NCI-H69 (cell line): ENCODE measurements around the gene MAN1B1.
"Not testable (repeated sequence)": the region's sequence is repeated elsewhere in the genome, so short reads cannot be mapped to it uniquely, and the experiment has no call there.

Experiments used
- DNase-seq: peaks from one replicate; lab custom pipeline; 2025; lab: John Stamatoyannopoulos, UW

Gene MAN1B1

DNA sequence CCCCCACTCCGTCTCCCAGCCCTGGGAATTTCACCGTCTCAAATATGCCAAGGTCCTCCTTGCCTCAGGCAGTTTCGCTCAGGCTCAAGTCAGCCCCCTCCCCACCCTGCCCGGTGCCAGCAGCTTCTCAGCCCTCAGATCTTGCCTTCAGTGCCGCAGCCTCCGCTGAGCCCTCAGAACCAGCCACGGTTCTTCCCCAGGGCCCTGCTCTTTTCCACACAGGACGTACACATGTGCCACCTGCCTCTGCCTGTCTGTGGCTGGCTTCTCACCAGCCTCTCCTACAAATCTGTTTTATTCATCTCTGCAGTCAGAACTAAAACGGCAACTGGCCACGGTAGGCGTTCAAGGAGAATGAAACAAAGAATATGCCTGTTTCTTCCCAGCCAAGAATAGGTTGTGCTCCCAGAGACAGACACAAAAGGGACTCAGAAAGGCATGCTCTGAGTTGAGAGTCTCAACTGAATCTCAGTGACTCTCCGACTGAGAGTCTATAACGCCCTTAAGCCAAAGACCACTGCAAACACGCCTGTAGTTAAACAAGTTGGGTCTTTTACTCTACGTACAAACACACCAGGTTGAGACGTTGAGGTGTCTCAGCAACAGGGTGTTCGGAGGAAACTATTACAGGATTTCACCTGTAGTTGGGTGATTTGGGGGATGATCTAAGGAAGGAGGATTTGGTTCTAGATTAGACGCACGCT, 41.5 kb downstream of the MAN1B1 start:
- no peak for DNase-seq

DNA sequence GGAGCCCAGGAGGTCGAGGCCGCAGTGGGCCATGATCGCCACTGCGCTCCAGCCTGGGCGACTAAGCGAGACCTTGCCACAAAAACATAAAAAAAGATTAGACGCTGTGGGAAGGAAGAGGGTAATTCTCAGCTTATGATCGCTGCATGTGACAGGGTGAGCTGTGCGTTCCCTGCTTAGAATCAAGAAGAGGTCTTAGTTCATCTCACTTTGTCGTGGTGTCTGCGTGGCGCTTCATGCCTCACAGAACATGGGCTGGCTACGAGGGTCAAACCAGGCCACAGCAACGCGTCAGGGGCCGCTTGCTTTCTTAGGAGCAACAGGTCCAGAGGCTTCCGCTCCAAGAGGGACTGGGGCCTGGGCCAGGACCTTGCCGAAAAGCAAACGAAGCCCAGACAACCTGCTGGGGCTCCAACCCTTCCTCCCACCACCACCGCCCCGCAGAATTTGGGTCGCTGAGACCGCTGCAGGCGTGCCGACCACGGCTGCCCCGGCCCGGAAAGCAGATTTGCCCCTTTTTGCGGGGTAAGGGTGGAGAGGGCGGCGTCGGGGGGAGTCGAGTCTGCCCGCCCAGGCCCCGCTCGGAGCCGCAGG, 42.2 kb downstream of the MAN1B1 start:
- peak; percentile 37 for DNase-seq

DNA sequence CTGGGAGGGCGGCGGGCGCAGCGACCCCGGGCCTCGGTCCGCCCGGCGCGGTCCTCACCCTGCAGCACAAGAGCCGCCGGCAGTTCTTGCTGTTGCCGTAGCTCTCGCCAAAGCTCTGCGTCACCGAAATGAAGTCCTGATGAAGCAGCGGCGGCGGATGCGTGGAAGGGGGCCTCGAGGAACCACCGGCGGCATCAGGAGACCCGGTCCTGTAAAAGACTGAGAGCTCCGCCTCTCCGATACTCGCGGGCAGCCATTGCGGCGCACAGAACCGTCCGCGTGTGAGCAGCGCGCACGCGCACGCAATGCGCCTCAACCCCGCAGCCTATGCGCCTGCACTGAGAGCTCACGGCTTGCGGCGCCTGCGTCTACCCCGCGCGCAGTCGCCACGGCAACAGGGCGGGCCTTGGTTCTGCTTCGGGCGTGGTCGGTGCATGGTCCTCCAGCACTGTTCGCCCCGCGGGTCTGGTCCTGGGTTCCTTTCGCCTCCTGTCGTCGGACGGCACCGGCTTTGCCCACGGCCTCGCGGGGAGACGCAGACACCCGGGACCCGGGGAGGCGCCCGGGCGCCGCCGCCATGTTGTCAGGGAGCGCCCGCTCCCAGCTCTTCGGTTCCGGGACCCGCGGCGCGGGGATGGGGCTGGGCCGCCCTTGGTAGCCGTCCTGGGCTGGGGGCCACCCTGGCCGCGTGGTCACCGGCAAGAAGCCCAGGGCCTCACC, 42.8 kb downstream of the MAN1B1 start:
- DNase-seq = peak; percentile 97

DNA sequence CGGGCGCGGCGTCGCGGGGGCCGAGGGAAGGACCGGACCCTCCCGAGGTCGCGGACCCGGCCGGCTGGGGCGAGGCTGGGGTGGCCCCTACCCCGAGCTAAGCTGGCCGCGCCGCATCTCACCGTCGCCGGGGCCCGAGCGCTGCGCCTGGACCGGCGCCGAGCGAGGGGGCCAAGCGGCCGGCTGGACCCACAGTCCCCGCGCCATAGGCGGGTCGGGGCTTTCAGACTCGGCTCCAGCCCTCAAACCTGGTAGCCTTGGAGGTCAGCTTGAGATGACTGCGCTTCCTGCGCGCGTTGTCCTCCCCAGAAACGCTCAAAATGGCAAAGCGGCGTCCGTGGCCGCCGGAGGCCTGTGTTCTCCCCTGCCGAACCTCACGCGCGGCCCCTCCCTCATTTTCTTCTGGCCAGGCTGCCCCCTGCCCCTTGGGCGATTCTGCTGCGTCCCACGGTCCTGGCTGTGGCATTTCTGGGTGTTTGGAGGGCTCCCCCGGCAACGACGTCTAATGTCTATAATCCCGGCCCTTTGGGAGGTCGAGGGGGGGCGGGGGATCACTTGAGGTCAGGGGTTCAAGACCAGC, 43.5 kb downstream of the MAN1B1 start:
- peak; percentile 59 for DNase-seq

DNA sequence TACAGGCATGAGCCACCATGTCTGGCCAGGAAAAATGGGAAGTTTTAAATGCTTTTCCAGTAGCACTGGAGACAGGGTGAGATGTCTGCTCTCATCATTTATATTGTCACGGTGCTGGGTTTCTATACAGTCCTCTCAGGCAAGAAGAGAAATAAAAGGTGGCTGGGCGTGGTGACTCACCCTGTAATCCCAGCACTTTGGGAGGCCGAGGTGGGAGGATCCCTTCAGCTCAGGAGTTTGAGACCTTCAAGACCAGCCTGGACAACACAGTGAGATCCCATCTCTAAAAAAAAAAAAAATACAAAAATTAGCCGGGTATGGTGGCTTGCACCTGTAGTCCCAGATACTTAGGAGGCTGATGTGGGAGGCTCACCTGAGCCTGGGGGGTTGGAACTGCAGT, 47.4 kb downstream of the MAN1B1 start:
- DNase-seq = no peak

DNA sequence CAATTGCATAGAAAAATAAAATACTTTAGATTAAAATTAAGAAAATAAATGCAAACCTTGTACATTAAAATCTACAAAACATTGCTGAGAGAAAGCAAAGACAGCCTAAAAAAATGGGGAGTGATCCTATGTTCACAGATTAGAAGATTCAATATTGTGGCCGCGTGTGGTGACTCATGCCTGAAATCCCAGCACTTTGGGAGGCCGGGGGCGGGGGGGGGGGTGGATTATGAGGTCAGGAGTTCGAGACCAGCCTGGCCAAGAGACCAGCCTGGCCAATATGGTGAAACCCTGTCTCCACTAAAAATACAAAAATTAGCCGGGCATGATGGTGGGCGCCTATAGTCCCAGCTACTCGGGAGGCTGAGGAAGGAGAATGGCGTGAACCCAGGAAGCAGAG, 48.4 kb downstream of the MAN1B1 start:
- DNase-seq = not testable (repeated sequence)

DNA sequence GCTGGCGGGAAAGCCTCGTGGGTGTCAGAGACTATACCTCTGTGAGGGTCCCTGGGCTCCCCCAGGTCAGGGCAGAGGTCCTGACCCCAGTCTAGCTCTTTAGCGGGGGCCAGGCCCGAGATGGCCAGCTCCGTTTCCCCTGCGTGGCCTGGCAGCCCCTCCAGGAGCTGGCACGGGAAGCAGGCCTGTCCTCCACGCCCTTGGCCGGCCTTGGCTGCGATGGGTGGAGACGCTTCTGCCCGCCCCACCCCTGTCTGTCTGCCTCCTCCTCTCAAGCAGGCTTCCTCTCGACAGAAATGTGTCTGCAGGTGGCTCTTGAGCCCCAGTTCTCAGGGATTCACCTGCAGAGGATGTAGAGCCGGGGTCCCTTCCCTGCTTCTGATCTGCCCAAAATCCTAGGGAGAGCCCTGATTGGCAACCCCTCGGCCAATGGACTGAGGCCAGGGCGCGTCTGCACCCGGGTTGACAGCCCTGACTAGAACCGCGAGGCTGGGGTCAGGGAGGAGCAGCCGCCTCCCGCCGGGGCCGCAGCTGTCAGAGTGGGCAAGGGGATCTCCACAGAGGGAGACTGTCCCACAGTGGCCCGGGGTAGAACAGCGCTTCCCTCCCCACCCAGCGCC, 49.6 kb downstream of the MAN1B1 start:
- peak; percentile 79 for DNase-seq

DNA sequence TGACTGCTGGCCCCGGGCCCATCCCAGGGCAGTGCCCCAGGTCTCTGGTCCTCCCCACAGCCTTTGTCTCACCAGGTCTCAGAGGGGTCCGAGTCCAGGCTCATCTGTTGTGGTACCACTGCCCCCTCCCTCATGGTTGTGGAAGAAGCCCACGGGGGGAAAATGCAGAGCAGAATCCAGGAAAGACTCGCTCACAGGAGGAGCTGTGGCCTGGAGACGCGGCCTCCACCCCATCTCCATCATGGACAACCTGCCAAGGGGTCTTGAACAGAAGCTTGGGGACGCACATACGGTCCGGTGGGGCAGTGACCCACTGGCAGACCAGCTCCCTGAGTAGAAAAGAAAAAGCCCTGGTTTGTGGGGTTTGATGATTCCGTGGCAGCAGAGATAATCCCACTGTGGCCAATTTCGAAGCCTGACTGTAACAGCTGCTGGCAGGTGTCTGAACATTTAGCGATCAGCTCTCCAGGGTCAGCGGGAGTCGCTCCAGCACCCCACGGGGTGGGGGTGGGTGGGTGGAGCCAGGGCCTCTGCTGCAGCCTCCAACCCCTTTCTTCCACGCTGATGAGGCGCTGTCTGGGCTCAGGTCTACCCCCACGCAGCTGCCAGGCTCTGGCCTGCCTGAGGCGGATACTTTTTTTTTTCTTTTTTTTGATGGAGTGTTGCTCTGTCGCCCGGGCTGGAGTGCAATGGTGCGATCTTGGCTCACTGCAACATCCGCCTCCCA, 50.3 kb downstream of the MAN1B1 start:
- peak; percentile 85 for DNase-seq

DNA sequence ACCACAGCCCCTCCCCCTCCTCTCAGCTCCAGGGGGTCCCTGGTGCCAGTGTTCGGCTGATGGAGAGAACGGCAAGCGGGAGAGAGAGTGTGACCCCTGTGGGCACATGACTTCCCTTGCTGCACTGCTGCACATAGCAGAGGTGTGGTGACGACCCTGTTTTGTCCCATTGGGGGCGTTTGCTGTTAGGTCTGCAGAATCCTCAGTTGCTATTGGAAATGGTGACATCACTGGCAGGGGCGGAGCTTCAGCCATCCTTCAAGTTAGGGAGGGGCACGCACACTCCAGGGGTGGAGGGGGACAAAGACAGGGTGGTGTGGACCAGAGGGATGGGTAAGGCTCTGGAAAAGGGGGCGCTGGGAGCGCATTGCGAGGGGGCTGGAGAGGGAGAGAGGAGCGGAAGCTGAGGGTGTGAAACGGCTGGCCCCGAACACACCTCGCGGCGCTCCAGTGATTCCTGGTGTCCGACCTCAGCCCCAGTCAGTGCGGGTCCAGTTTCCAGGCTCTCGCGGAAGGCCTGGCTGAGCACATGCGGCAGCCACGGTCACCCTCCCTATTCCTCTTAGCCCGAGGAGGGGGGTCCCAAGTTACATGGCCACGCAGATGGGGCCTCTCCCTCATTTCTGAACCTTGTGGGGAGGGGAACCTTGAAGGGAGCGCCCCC, 51.4 kb downstream of the MAN1B1 start:
- peak; percentile 80 for DNase-seq

DNA sequence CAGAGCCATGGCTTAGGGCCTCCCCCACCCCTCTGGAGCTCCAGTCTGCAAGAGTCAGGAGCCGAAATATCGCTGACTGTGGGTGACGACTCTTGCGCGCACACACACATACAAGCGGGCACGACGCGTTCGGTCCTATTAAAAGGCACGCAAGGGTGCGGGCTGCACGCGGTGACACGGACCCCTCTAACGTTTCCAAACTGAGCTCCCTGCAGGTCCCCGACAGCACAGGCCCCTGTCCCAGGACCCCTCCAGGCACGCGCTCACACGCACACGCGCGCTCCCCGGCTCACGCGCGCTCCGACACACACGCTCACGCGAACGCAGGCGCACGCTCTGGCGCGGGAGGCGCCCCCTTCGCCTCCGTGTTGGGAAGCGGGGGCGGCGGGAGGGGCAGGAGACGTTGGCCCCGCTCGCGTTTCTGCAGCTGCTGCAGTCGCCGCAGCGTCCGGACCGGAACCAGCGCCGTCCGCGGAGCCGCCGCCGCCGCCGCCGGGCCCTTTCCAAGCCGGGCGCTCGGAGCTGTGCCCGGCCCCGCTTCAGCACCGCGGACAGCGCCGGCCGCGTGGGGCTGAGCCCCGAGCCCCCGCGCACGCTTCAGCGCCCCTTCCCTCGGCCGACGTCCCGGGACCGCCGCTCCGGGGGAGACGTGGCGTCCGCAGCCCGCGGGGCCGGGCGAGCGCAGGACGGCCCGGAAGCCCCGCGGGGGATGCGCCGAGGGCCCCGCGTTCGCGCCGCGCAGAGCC, 52.1 kb downstream of the MAN1B1 start, which contains the start of gene GRIN1:
Gene GRIN1 (plus strand): TSS at position 433 of the 746 bp plus-strand sequence. CDS start 333 bp downstream, outside the sequence.
- peak; percentile 60 for DNase-seq

DNA sequence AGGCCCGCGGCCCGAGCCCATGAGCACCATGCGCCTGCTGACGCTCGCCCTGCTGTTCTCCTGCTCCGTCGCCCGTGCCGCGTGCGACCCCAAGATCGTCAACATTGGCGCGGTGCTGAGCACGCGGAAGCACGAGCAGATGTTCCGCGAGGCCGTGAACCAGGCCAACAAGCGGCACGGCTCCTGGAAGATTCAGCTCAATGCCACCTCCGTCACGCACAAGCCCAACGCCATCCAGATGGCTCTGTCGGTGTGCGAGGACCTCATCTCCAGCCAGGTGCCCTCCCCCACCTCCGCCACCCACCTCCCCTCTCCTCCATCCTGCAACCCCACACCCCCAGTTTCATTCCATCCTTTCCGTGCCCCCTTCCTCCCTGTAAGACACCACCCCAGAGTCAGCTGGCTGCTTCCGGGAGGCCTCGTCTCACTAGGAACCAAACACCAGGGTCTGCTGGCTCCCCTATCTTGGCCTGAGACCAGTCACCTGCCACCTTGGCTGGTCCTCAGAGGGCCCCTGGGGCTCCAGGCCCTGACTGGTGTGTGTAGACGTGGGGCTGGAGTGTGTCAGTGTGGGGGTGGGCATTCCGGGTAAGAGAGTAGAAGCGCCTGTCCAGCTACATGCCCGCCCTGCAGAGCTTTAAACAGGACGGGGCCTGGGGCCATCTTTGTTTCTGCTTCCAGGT, 52.8 kb downstream of the MAN1B1 start:
- peak; percentile 38 for DNase-seq

DNA sequence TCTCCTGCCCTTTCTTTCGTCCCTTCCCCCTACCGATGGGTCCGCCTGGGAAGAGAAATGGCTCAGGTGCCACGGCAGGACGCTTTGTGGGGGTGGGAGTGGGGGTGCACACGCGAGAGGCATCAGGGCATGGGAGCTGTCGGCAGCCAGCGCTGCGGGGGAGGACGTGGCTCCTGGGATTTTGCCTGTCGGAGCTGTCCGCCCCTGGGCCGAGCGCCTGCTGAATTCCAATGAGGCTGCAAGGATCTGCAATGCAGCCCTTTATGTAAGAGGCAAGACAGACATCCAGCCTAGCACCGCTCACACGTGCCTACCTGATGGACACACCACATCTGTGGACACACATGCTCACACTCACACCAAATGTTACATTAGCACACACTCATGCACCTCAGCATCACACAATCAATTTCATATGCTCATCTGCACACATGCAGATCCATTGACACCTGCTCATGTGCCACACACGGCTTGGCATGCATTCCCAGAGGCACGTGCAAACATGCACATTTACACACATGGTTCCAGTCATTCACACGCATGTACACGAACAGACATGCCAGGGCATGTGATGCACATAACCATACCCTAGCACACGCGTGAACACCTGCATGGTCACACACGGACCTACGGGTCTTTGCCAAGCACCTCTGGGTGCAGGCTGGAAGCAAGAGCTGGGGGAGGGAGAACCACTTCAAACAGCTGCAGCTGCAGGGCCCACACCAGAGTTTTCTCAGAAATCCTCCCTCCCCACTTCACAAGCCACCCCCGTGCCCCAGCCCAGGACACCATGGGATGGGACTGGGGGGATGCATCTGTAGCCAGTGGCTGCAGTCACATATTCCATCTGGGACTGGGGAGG, 53.6 kb downstream of the MAN1B1 start:
- no peak for DNase-seq

DNA sequence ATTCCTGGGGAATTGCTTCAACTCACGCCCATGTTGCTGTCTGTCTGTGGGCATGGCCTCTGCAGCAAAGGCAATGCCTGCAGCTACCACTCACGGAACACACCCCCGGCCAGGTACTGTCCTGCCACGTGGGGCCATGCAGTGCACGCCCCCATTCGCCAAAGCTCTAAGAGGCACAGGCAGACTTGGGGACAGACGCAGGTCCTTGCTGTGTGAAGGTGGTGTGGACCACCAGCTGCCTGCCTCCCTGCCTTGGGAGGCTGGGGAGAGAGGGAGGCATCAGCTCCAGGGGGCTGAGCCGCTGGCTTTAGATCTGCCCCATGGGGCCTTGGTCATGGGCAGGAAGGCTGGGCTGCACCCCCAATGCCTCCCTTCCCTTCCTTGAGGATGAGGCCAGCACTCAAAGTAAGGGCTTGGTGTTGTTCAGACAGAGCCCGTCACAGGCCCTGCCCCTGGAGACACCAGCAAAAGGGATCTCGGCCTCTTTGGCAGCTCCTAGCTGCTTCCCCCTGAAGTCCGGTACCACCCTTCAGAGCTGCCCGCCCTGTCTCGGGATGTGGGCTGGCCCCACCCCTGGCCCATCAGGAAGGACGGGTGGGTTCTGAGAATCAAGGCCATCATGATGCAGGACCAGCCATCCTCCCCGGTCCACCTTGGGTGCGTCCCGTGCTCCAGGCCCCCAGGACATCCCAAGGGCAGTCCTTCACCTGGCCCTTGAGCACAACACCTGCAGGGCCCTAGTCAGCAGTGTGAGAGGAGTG, 54.4 kb downstream of the MAN1B1 start:
- no peak for DNase-seq

DNA sequence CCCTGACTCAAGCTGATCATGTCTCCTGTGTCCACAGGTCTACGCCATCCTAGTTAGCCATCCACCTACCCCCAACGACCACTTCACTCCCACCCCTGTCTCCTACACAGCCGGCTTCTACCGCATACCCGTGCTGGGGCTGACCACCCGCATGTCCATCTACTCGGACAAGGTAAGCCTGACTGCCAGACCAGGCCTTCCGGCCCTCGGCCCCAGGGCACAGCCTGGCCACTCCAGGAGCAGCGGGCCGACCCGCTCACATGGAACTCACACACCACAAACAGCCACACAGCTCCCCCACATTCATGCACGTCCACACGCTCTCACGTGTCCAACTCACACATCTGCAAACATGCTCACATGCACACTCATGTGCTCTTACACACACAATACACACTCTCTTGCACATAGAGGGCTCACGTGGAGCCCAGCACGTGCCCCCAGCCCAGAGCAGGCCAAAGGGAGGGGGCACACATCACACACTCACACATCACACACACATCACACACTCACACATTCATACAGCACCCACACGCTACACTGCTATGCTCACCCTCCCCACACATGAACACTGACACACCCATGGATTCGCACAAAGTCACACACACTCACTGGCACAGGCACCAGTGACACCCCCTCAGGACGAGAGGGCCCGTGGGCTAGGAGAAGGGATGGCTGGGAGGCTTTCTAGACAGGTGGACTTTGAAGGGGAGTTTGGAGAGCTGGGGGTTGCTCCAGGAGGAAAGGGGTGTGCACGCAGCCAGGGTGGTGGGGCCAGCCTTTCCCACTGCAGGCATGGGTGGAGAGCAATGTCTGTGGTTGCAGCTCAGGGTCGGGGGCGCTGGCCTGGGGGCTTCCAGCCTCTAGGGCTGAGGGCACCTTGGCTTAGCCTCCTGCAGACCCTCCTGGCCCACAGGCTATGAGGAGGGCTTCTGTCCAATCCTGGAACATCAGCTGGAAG, 55.5 kb downstream of the MAN1B1 start:
- DNase-seq = no peak

DNA sequence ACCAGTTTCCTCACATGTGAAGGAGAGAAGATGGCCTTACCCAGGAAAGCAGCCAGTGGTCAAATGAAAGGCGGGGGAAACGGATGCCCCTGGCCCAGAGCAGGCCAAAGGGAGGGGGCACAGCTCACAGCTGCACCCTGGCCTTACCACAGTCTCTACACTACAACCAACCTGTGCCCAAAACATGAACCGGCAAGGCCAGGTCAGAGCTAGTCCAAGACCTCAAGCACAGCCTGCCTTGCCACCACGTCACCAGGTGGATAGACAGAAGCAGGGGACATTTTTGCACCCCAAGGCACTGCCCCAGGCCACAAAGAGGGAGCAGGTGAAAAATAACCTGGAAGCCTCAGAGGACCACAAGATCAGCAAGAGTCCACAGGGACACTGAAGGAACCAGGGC, 56.7 kb downstream of the MAN1B1 start:
- no peak for DNase-seq

DNA sequence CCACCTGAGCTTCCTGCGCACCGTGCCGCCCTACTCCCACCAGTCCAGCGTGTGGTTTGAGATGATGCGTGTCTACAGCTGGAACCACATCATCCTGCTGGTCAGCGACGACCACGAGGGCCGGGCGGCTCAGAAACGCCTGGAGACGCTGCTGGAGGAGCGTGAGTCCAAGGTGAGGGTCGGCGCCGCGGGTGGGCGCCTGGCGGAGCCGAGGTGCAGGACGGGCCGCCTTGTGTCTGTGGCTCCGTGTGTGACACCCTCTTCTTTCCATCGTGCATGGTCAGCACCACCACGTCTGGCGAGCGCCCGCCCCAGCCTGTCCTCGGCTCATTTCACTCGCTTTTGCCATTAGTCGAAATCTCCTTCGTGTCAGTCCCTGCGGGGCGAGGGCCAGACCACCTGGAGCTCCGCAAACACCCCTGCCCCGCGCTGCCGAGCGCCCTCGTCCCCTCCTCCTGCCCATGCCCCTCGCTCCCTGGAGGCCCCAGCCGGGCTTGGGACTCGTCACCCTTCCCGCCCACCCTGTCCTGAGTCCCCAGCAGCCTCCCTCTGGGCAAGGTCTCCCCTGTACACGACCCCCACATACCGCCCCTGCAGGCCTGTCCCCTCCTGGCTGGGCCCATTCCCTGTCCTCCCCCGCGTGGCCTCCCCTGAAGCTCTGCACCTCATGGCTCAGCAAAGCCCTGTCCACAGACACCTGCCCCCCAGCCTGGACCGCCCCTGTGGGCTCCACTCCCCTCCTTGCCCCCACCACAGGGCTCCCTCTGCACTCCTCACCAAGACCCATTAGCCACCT, 59.1 kb downstream of the MAN1B1 start:
- no peak for DNase-seq
